ENCODE measurements around the gene IQSEC1. TPM values are rescaled to one million over a fixed set of nuclear protein-coding genes. Genes with fewer than 3 reads are reported as not detected.

The IQSEC1 gene
- total RNA-seq, 1 donor from 2014 or later, result 148 TPM

DNA sequence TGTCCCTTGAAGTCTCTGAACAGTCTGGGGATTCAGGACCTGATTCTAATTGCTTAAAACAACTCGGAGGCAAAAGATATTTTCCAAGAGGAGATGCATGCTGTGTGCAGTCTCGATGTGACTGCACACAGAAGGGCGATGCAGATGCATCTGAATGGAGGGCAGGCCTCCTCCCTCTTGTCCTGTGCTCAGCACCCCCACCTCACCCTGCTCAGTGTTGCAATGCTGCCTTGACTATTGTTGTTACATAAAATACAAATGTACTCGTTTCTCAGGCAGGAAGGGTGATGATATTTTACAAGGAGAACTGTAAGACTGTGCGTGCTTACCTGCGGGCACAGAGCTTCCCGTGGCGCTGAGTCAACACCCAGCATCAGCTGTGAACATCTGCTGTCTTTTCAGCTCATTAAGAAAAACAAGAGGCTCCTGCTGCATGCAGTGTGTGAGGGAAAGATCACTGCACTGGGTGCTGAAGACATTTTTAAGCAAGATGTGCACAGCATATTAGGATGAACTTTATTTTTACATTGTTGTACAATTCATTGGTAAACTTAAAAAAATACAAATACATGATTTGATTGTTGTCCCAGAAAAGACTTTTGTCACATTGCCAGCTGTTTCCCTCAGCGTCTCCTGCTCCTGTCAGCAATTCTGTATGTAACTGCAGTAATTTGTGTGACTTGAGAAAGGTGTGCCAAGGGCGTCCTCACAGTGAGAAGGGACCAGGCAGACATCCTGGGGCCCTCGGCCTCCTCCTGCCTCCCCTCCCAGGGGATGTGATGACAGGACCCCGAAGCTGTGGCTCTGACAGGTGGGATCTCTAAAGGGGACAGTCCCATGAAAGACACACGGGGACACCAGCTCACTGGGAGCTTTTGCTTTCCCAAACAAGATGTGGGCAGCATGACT lies 175.6 kb downstream of the IQSEC1 start:
- H3K9me3 ChIP-seq, result no peaks in the 10 kb centered on the region
- intact Hi-C loops (cut with DNase I), result loop anchor here (10.0 kb wide), 1 partner anchor 87 kb away; no protein-coding TSS in a partner anchor
- TF ChIP-seq, protein P1, sequence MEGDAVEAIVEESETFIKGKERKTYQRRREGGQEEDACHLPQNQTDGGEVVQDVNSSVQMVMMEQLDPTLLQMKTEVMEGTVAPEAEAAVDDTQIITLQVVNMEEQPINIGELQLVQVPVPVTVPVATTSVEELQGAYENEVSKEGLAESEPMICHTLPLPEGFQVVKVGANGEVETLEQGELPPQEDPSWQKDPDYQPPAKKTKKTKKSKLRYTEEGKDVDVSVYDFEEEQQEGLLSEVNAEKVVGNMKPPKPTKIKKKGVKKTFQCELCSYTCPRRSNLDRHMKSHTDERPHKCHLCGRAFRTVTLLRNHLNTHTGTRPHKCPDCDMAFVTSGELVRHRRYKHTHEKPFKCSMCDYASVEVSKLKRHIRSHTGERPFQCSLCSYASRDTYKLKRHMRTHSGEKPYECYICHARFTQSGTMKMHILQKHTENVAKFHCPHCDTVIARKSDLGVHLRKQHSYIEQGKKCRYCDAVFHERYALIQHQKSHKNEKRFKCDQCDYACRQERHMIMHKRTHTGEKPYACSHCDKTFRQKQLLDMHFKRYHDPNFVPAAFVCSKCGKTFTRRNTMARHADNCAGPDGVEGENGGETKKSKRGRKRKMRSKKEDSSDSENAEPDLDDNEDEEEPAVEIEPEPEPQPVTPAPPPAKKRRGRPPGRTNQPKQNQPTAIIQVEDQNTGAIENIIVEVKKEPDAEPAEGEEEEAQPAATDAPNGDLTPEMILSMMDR (IDR thresholded peaks at IDR 0.05), result no peak
- no peaks in the 10 kb centered on the region for H3K27me3 ChIP-seq
- no peak for DNase-seq (ENCODE audit: low spot score in 2 of 2)
- H3K4me1 ChIP-seq, result peaks cover 3 to 16% of the 10 kb centered on the region in 2 donors
- H3K36me3 ChIP-seq, result peaks cover 28 to 30% of the 10 kb centered on the region in 2 donors
- H3K4me3 ChIP-seq, result no peak overlapping the region
- peak overlapping the region; percentile 58 to 71 for H3K27ac ChIP-seq

DNA sequence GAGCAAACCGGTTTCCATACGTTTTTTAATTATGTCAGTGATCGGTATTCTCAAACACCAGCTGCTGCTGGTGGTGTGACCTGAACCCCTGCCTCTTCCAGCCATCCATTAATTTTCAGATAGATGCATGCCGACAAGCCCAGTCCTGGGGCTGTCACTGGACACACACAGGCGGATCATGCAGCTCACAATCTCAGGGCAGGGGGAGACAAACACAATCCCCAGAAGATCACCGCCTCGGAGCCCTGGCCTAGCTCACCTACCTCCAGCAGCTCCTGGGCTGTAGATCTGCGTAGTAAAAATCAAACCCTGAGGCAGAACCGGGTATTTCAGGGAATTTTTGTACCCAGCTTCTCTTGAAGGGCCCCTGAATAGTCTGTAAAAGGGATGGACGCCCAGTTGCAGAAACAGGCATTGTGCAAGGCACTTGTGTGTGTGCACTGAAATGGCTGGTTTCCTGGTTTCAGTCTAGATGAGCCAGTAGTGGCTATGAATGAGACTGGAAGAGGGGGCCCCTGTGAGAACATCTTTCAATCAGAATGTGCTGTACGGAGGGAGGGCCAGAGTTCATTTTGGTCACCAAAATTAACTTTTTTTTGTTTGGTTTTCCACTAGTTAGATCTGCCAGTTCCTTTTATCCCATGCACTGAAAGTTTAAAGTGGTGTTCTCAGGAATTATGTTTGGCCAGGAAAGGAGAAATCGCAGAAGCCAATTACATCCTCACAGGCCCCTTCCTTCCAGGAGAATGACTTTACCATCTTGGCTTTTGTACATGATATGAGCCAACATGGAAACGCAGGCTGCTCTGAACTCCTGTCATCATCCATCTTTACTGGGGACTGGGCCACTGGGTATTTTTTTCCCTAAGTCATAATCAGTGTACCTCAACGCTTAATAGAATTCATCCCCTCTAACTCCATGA lies 176.9 kb downstream of the IQSEC1 start:
- DNase-seq (ENCODE audit: low spot score in 2 of 2), result no peak
- no peaks in the 10 kb centered on the region for H3K9me3 ChIP-seq
- no peaks in the 10 kb centered on the region for H3K27me3 ChIP-seq
- TF ChIP-seq, protein P1 (IDR thresholded peaks at IDR 0.05), result peak in 1 of 3 experiments; percentile 22
- intact Hi-C loops (cut with DNase I), result loop anchor here (10.0 kb wide), 1 partner anchor 88 kb away; no protein-coding TSS in a partner anchor
- no peak overlapping the region for H3K4me3 ChIP-seq
- H3K27ac ChIP-seq, result peak overlapping the region; percentile 58 to 71
- H3K4me1 ChIP-seq, result peaks cover 3 to 20% of the 10 kb centered on the region in 2 donors
- H3K36me3 ChIP-seq, result peaks cover 23 to 26% of the 10 kb centered on the region in 2 donors

DNA sequence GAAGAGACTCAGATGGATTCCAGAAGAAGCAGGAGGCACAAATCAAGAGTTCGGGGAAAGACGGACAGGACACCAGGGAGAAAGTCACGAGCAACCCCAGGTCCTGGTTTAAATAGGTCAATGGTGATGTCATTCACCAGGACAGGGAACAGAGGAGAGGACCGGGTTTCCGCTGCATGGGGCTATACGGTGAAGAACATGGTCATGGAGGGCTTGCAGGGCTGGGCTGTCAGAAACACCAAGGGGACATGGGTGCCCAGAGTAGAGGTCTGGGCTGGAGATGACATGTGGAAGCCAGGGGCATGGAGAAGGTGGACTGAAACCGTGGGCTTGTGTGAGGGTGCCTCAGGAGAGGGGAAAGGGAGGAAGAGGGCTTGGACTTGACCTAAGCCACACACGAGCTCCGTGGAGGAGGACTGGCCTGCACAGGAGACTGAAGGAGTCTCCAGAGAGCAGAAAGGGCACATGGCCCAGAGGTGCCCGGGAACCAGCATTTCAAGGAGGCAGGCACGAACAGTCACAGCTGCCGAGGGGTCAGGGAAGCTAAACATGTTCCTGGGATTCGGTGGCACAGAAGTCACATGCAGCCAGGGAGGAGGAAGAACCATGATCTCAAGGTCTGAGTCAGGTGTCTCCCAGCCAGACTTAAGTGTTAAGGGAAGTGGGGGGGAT lies 177.7 kb downstream of the IQSEC1 start:
- Histone ChIP-seq H3K27ac (peak overlapping the region; percentile 58 to 71), H3K9me3 (no peaks in the 10 kb centered on the region)
- intact Hi-C loops (cut with DNase I), result loop anchor here (10.0 kb wide), 1 partner anchor 89 kb away; no protein-coding TSS in a partner anchor

DNA sequence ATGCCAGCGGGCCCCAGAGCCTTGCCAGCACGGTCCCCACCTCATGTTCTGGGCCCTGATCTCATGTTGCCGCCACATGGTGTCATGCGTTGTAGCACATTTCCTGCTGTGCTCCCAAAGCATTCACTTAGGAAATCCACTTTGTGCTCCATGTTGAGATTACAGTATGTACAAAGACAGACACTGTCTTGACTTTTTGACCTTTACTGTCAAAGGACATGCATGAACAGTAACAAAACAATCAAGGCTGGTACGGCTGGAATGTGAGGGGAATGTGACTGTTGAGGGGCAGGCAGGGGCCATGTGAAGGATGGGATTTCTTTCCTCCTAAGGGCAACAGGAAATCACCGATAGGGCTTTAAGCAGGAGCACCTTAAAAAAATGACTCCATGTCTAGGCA lies 178.6 kb downstream of the IQSEC1 start:
- TF ChIP-seq, protein P1 (IDR thresholded peaks at IDR 0.05), result no peak
- H3K4me1 ChIP-seq, result peaks cover 9 to 20% of the 10 kb centered on the region in 2 donors
- H3K36me3 ChIP-seq, result peaks cover 9 to 13% of the 10 kb centered on the region in 2 donors
- no peaks in the 10 kb centered on the region for H3K9me3 ChIP-seq
- no peak overlapping the region for H3K27ac ChIP-seq
- no peak for DNase-seq (ENCODE audit: low spot score in 2 of 2)
- H3K4me3 ChIP-seq, result no peak overlapping the region
- intact Hi-C loops (cut with DNase I), result loop anchor here (5.0 to 10.0 kb wide), 2 partner anchors 90 to 97 kb away; partner anchors contain the start of gene CAND2
- H3K27me3 ChIP-seq, result no peaks in the 10 kb centered on the region

More for the DNA sequence above, 177.7 kb downstream of the IQSEC1 start:
- no peaks in the 10 kb centered on the region for H3K27me3 ChIP-seq
- TF ChIP-seq, protein P1 (IDR thresholded peaks at IDR 0.05), result no peak
- H3K4me3 ChIP-seq, result no peak overlapping the region
- peak in 1 of 2 donors; percentile 28 for DNase-seq (ENCODE audit: low spot score in 2 of 2)
- H3K36me3 ChIP-seq, result peaks cover 15 to 18% of the 10 kb centered on the region in 2 donors
- H3K4me1 ChIP-seq, result peaks cover 9 to 20% of the 10 kb centered on the region in 2 donors

DNA sequence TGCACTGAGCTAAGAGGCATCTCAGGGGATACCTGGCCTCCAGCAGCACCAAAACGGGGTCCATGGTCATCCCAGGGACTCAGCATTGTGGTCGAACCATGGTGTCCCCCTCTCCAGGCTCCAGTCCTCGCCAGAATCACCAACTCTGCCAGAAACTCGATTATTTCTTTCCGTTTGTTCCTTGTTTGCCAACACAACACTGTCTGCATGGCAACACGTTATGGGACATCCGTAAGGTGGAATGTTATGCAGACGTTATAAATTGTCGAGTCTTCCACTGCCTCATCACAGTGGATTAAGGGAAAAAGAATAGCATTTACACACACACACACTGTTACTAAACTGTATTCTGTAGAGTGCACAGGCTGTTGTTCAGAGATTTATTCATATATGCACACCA lies 179.4 kb downstream of the IQSEC1 start:
- H3K27ac ChIP-seq, result no peak overlapping the region
- intact Hi-C loops (cut with DNase I), result loop anchor here (5.0 to 10.0 kb wide), 2 partner anchors 91 to 97 kb away; partner anchors contain the start of gene CAND2

More for the DNA sequence above, 179.4 kb downstream of the IQSEC1 start:
- H3K4me1 ChIP-seq, result peaks cover 9 to 20% of the 10 kb centered on the region in 2 donors
- H3K9me3 ChIP-seq, result no peaks in the 10 kb centered on the region
- no peak for DNase-seq (ENCODE audit: low spot score in 2 of 2)
- H3K36me3 ChIP-seq, result peaks cover 2 to 5% of the 10 kb centered on the region in 2 donors
- H3K4me3 ChIP-seq, result no peak overlapping the region
- H3K27me3 ChIP-seq, result no peaks in the 10 kb centered on the region
- TF ChIP-seq, protein P1 (IDR thresholded peaks at IDR 0.05), result no peak
